Fibroblast of villous mesenchyme (primary cell): ENCODE data around the gene CUL4B. TPM values are rescaled to one million over a fixed set of nuclear protein-coding genes. Genes with fewer than 3 reads are reported as not detected.
"Not testable (repeated sequence)": the region's sequence is repeated elsewhere in the genome, so short reads cannot be mapped to it uniquely, and the experiment has no call there.

Source experiments
- DNase-seq: peaks from one replicate; pipeline ENCODE4 v3.0.0-alpha.2; 2010; ENCODE audit warnings: low read depth
- H3K4me3 ChIP-seq: 2 replicates; pipeline ENCODE4 v1.5.1; 2011; ENCODE audit warnings: low read depth, mild to moderate bottlenecking, low read length
- small RNA-seq: library from RNA; depleted of rRNA; stranded (forward); fragments of <200 nt; gene quantifications from one replicate; pipeline ENCODE3, GENCODE V24; 2012
- total RNA-seq: library from RNA; depleted of rRNA; stranded (reverse); fragments of >200 nt; gene quantifications from 2 replicates; pipeline ENCODE4 v1.2.3, GENCODE V29; 2012
- TF ChIP-seq, protein P1 (sequence below): IDR thresholded peaks from 2 replicates; pipeline ENCODE4 v1.5.1; 2012; ENCODE audit warnings: low read depth, mild to moderate bottlenecking, low read length; ENCODE audit not compliant: insufficient read depth

Gene CUL4B
- total RNA-seq, 1 donor, result 212 TPM

DNA sequence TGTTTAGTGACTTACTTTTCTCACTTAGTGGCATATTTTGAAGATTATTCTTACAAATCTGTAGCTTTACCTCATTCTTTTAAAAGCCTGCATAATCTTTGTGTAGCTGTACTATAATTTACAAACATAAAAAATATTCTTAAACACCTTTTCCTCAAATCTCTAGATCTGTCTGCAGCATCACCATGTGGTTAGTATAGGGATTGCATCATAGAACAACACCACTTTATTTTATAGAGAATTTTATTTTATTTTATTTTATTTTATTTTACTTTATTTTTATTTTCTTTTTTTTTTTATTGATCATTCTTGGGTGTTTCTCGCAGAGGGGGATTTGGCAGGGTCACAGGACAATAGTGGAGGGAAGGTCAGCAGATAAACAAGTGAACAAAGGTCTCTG, 85.3 kb downstream of the CUL4B start:
- TF ChIP-seq, protein P1, sequence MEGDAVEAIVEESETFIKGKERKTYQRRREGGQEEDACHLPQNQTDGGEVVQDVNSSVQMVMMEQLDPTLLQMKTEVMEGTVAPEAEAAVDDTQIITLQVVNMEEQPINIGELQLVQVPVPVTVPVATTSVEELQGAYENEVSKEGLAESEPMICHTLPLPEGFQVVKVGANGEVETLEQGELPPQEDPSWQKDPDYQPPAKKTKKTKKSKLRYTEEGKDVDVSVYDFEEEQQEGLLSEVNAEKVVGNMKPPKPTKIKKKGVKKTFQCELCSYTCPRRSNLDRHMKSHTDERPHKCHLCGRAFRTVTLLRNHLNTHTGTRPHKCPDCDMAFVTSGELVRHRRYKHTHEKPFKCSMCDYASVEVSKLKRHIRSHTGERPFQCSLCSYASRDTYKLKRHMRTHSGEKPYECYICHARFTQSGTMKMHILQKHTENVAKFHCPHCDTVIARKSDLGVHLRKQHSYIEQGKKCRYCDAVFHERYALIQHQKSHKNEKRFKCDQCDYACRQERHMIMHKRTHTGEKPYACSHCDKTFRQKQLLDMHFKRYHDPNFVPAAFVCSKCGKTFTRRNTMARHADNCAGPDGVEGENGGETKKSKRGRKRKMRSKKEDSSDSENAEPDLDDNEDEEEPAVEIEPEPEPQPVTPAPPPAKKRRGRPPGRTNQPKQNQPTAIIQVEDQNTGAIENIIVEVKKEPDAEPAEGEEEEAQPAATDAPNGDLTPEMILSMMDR, result peak; percentile 55
- DNase-seq, result peak; percentile 47
- H3K4me3 ChIP-seq, result not testable (repeated sequence)

Small RNA genes lying within 50 kb of the gene (small RNA-seq; reads per million reads assigned to genes)
- not detected for gene RNU7-37P

Other genes with a start within 250 kb of the CUL4B start
- under 0.01 TPM in 1 of 2 replicates, not detected in the other for gene TMEM255A, start 249.5 kb downstream of the CUL4B start, total RNA-seq
- not detected in 2 replicates for gene ATP1B4, start 198.9 kb downstream of the CUL4B start, total RNA-seq
- gene LAMP2, start 91.7 kb downstream of the CUL4B start, total RNA-seq, result 129 and 153 TPM in 2 replicates
- 37.4 and 47.1 TPM in 2 replicates for gene MCTS1, start 43.1 kb upstream of the CUL4B start, total RNA-seq
- 35.4 and 84.2 TPM in 2 replicates for gene C1GALT1C1, start 69.1 kb upstream of the CUL4B start, total RNA-seq